NT2/D1 (cell line): Measurements from ENCODE around the gene ZNF732.

Experiments
- YY1 ChIP-seq: IDR thresholded peaks from 2 replicates; pipeline ENCODE4 v1.6.1; 2011; ENCODE audit not compliant: insufficient read length, insufficient read depth
- ZNF274 ChIP-seq: IDR thresholded peaks from 2 replicates; pipeline ENCODE4 v1.6.1; 2011; ENCODE audit warnings: mild to moderate bottlenecking, low read depth, low read length

DNA sequence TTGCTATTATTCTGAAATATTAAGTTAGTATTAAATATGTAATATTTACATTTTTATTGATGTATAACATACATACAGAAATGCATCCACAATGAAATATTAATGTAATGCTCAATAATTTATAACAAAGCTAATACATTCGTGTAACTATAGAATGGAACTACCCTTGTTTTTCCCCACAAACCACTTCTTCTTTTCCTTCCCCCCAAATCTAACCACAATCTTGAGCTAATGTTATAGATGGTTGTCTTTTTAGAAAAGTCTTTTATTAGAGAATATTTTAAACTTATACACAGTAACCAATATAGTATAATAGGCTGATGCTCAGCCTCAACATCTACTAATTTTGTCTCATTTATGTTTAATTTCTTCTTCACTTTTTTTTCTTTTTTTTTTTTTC, 4.5 kb upstream of the ZNF732 start:
- TF ChIP-seq YY1 (no peak), ZNF274 (no peak)
